HG03378 (cell line): ENCODE results near the gene TBCEL.
"Not testable (repeated sequence)": the region's sequence is repeated elsewhere in the genome, so short reads cannot be mapped to it uniquely, and the experiment has no call there.

Experiments used
- ATAC-seq: cut with Tn5 transposase; IDR thresholded peaks from one replicate; pipeline ENCODE4 v1.9.1; 2021; ENCODE audit warnings: mild to moderate bottlenecking, moderate library complexity; ENCODE audit not compliant: unreplicated experiment

Gene TBCEL

DNA sequence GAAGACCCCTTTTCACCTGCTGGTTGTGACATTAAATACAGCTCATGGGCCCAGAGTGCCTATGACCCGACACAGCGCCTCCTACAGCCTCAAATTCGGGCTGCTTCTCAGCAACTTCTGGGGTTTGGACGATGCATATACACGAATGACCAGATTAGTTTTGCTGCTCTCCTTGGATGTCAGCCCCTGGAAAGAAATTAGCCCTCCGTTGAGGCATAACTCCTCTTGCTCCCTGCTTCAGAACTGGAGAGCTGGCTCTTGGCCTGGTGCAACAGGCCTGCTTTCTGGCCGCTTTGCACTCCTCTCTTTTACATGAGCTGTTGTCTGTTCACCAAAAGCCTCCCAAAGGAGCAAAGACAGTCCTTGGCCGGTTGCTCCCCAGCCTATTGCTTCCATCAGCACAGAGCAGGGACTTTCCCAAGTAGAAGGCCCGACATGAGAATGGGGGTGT, 80.4 kb downstream of the TBCEL start:
- ATAC-seq = no peak

DNA sequence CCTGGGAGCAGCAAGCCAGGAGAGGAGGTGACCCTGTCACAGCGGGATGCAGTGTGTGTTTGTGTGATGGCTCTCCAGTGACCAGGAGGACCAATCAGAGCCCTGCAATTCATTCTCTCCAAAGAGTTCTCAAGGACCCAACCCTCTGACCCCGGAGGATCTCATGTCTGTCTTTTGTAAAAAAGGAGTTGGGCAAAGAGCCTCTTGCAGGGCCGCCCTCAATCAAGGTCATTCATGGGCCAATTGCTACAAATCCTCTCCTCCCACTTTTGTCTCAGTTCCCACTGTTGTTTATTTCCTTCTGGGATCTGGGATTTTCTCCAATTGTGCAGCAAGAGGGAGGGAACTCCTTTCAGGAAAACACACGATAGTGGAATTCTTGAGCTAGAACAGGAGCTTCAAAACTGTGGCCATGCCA, 81.2 kb downstream of the TBCEL start:
- no peak for ATAC-seq

DNA sequence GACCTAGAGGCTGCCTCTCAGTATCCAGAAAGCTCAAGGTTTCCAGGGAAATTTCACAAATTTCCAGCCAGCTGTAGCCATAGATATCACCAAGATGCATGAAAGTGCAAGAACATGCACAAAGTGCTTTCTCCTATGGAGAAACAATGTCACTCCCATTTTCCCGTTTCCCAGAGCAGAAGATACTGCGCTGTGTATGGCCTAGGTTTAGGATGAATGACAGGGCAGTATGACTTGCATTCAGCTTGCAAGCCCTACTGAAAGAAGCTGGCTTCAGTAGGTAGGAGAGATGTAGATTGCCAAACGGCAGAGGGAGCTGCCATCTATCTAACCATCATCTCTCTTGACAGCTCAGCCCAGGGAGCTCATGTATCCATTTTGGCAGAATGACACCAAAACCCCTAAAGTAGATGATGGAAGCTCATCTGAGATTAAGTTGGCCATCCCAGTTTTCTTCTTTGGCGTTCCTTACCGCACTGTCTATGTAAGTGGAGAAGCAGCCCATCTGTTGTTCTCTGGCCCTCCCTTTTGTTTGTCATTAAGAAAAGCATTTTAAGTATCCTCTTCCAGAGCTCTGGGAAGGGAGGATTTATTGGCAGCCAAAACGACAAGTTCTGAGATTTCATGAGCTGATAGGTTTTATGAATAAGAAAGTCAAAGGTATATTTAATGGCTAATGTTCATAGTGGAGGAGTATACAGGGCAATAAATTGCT, 81.7 kb downstream of the TBCEL start:
- ATAC-seq = no peak

GRCh38 chr11:121106812-121107211, 82.9 kb downstream of the TBCEL start:
- no peak for ATAC-seq

DNA sequence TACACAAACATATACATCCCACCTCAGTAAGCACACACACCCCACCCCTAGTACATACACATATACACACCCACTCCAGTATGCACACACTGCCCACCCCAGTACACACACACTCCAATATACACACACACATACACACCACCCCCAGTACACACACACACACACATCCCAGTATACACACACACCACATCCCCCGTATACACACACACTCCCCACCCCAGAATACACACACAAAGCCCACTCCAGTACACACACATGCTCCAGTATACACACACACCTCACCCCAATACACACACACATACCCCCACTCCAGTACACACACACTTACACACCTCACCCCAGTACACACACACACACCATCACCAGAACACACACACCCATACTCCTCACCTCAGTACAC, 84.5 kb downstream of the TBCEL start:
- no peak for ATAC-seq

DNA sequence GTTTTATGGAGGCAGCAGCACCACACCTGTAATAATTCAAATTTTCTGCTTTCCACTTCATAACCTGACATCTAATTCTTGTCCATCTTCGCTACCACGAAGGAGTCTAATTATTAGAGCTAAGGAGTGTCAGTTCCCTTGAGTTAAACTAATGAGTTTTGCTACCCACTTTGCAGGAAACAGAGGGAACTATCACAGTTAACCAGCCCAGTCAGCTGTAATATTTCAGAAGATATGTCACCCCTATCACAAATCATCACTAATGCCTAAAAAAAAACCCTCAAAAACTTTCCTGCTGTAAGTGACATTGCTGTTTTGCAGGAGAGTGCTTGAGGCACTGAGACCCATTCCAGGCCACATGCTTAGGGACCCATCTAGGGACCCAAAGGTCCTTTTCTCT, 85.6 kb downstream of the TBCEL start:
- no peak for ATAC-seq

- no peak for ATAC-seq
Measured at GRCh38 chr11:121109916-121110586, 86.1 kb downstream of the TBCEL start.

DNA sequence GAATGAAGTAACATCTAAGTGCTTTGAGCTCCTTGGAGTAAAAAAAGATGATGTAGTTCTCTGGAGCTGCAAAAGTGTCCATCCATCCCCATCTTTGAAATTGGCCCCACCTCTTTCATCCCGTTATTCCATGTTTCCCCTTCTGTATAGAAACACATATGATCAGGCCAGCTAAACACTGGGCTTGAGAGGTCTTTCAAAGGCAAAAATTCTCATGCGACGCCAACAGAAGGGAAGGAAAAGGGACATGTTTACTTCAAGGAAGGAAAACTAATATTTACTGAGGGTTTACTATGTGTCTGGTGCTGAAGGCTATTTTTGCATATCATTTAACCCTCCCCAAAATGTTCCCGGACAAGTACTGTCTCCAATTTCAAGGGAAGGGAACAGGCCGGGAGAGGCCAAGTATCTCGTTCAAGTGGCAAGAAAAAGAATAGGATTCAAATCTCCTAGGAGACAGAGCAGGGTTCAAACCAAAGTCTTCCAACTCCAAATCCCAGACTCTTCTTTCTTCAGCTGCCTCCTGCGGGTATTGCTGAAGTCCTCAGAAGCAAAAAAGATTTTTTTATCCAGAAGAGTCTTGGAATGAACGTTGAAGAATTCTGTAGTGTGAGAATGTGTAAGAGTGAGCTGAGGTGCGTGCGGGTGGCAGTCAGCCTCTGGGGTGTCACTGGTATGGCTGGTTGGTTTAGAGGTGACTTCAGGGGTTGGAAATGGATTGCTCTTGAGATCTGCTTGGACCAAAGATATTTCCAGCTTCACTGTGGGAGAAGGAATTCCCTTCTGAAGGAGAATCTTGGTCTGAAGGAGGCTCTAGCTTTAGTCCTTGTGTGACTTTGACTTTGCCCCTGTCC, 87.2 kb downstream of the TBCEL start:
- no peak for ATAC-seq

DNA sequence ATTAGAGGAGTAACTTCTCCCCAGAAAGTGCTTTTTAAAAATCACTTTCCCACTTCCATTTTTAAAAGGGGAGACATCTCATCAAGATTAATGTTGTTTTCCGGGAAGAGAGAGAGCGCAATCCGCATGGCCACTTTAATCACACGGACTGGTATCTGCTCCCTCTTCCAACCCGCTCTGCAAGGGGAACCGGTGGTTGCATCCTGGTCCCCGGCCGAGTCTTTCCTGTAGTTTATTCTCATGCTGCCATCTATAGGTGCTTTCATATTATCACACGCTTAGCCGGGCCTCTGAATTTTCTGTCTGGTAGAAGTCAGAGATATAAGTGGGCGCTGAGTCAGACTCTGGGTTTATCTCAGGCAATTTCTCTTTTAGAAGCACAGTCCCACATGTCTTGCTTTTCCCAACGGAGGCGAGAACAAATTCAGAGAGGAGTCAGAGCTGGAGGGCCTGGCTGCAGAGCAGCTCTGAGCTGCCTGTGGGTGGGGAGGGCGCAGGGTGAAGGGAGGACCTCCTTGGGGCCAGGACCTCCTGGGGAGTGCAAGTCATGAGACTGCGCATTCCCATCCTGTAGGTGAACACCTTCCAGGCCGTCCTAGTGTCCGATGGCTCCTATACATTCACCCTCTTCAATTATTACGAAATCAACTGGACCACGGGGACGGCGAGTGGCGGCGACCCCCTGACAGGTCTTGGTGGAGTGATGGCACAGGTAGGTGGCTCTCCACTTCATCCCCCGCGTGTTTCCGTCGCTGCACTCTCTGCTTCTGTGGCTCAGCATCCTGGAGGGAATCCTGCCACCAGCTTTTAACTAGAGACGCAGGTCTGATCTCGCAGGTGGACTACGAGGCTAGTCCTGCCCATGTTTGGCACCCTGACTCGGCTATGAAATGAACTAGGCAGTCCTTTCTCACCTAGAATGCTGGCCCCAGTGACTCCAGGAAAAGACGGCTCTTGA, 88.9 kb downstream of the TBCEL start:
- ATAC-seq = no peak

GRCh38 chr11:121113611-121114010, 89.7 kb downstream of the TBCEL start:
- ATAC-seq = no peak

DNA sequence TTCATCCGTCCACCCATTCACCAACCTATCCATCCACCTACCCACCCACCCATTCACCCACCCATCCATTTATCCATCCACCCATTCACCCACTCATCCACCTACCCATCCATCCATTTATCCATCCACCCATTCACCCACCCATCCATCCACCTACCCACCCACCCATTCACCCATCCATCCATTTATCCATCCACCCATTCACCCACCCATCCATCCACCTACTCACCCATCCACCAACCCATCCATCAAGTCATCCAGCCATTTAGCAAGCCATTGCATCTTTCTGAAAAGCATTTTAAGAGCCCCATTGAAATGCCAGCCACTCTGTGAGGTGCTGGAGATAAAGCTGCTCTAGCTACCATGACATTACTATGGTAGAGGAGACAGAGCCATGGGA, 91.1 kb downstream of the TBCEL start:
- not testable (repeated sequence) for ATAC-seq

GRCh38 chr11:121117788-121118187, 93.9 kb downstream of the TBCEL start:
- no peak for ATAC-seq

GRCh38 chr11:121119440-121119839, 95.5 kb downstream of the TBCEL start:
- ATAC-seq = no peak

DNA sequence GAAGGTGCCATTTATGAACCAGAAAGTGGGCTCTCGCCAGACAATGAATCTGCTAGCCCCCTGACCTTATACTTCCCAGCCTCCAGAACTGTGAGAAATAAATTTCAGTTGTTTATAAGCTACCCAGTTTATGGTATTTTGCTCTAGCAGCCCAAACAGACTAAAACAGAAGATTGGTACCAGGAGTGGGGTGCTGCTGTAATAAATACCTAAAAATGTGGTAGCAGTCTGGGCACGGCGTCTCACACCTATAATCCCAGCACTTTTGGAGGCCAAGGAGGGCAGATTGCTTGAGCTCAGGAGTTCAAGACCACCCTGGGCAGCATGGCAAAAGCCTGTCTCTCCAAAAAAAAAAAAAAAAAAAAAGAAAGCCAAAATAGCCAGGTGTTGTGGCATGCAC, 98.4 kb downstream of the TBCEL start:
- ATAC-seq = no peak

- ATAC-seq = no peak
Measured at GRCh38 chr11:121123496-121124069, 99.7 kb downstream of the TBCEL start.

DNA sequence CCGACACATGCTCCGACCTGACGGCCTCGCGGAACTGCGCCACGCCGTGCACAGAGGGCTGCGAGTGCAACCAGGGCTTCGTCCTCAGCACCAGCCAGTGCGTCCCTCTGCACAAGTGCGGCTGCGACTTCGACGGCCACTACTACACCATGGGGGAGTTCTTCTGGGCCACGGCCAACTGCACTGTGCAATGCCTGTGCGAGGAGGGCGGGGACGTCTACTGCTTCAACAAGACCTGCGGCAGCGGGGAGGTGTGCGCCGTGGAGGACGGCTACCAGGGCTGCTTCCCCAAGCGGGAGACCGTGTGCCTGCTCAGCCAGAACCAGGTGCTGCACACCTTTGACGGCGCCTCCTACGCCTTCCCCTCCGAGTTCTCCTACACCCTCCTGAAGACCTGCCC, 103.9 kb downstream of the TBCEL start:
- ATAC-seq = no peak

- no peak for ATAC-seq
Measured at GRCh38 chr11:121129362-121130340, 105.7 kb downstream of the TBCEL start.

- no peak for ATAC-seq
Measured at GRCh38 chr11:121131656-121132055, 107.8 kb downstream of the TBCEL start.
